ENCODE results near the gene TBX21.

- no peak for TF ChIP-seq CTCF (IDR thresholded peaks at IDR 0.05)
- TF ChIP-seq POLR2A (IDR thresholded peaks at IDR 0.05), result no peak
Measured at GRCh38 chr17:47714773-47715396, 18.2 kb upstream of the TBX21 start.
